H9 (cell line): ENCODE measurements around the gene TBCK. TPM values are rescaled to one million over a fixed set of nuclear protein-coding genes. Genes with fewer than 3 reads are reported as not detected.

Source experiments
- DNase-seq: peaks from one replicate; pipeline ENCODE4 v3.0.0-alpha.2; 2017
- H2AFZ ChIP-seq: one replicate; pipeline ENCODE4 v1.6.1; 2013; ENCODE audit warnings: mild to moderate bottlenecking, low read length, control low read depth, moderate library complexity
- H2AK5ac ChIP-seq: 2 replicates; pipeline ENCODE4 v1.6.1; 2013; ENCODE audit warnings: low read length, control low read depth, mixed read lengths; ENCODE audit not compliant: insufficient read length
- H2BK120ac ChIP-seq: one replicate; pipeline ENCODE4 v1.6.1; 2013; ENCODE audit warnings: low read depth, mild to moderate bottlenecking, low read length, control low read depth, inconsistent platforms; ENCODE audit not compliant: poor library complexity, severe bottlenecking
- H2BK12ac ChIP-seq: 2 replicates; pipeline ENCODE4 v1.6.1; 2013; ENCODE audit warnings: low read length, control low read depth, mixed read lengths, low read depth; ENCODE audit not compliant: insufficient read length
- H2BK15ac ChIP-seq: 2 replicates; pipeline ENCODE4 v1.6.1; 2013; ENCODE audit warnings: low read depth, low read length, control low read depth
- H2BK20ac ChIP-seq: one replicate; pipeline ENCODE4 v1.6.1; 2013; ENCODE audit warnings: low read depth, mild to moderate bottlenecking, low read length, control low read depth, inconsistent platforms; ENCODE audit not compliant: poor library complexity, severe bottlenecking
- H2BK5ac ChIP-seq: 2 replicates; pipeline ENCODE4 v1.6.1; 2013; ENCODE audit warnings: low read length, control low read depth, mixed read lengths; ENCODE audit not compliant: insufficient read length
- H3K14ac ChIP-seq: 2 replicates; pipeline ENCODE4 v1.6.1; 2013; ENCODE audit warnings: low read length, control low read depth; ENCODE audit not compliant: insufficient read depth
- H3K18ac ChIP-seq: 2 replicates; pipeline ENCODE4 v1.6.1; 2013; ENCODE audit warnings: low read depth, mild to moderate bottlenecking, mixed read lengths, low read length, control low read depth; ENCODE audit not compliant: insufficient read length
- H3K23ac ChIP-seq: 2 replicates; pipeline ENCODE4 v1.6.1; 2013; ENCODE audit warnings: low read length, control low read depth, mixed read lengths, low read depth; ENCODE audit not compliant: insufficient read length
- H3K23me2 ChIP-seq: 2 replicates; pipeline ENCODE4 v1.6.1; 2013; ENCODE audit warnings: low read depth, mild to moderate bottlenecking, mixed read lengths, low read length, control low read depth; ENCODE audit not compliant: insufficient read length, poor library complexity, severe bottlenecking
- H3K27ac ChIP-seq: 2 replicates; pipeline ENCODE4 v1.5.1; 2013; ENCODE audit warnings: low read length, control low read depth, mixed read lengths, low read depth; ENCODE audit not compliant: insufficient read length
- H3K27me3 ChIP-seq: 2 replicates; pipeline ENCODE4 v1.6.1; 2013; ENCODE audit warnings: low read length, control low read depth, inconsistent platforms; ENCODE audit not compliant: insufficient read depth
- H3K4ac ChIP-seq: 2 replicates; pipeline ENCODE4 v1.6.1; 2013; ENCODE audit warnings: low read depth, mild to moderate bottlenecking, control low read depth, inconsistent platforms, low read length, moderate library complexity
- H3K4me1 ChIP-seq: 2 replicates; pipeline ENCODE4 v1.6.1; 2013; ENCODE audit warnings: low read length, control low read depth, inconsistent platforms; ENCODE audit not compliant: insufficient read depth
- H3K4me2 ChIP-seq: 2 replicates; pipeline ENCODE4 v1.6.1; 2013; ENCODE audit warnings: low read length, control low read depth, mixed read lengths; ENCODE audit not compliant: insufficient read length, insufficient read depth
- H3K56ac ChIP-seq: 2 replicates; pipeline ENCODE4 v1.6.1; 2013; ENCODE audit warnings: low read depth, mild to moderate bottlenecking, mixed read lengths, low read length, control low read depth; ENCODE audit not compliant: insufficient read length
- H3K79me1 ChIP-seq: 2 replicates; pipeline ENCODE4 v1.6.1; 2013; ENCODE audit warnings: low read depth, mild to moderate bottlenecking, moderate library complexity, low read length, control low read depth, inconsistent platforms; ENCODE audit not compliant: insufficient read depth, poor library complexity, severe bottlenecking
- H3K79me2 ChIP-seq: 2 replicates; pipeline ENCODE4 v1.6.1; 2013; ENCODE audit warnings: low read length, control low read depth, inconsistent platforms; ENCODE audit not compliant: insufficient read depth
- H3K9ac ChIP-seq: 2 replicates; pipeline ENCODE4 v1.6.1; 2013; ENCODE audit warnings: low read length, control low read depth, mixed read lengths; ENCODE audit not compliant: insufficient read length; ENCODE audit errors: extremely low read depth
- H3K9me3 ChIP-seq: one replicate; pipeline ENCODE4 v1.6.1; 2013; ENCODE audit warnings: low read depth, low read length, inconsistent platforms; ENCODE audit not compliant: control insufficient read depth
- H3T11ph ChIP-seq: one replicate; pipeline ENCODE4 v1.6.1; 2013; ENCODE audit warnings: mild to moderate bottlenecking, low read length, control low read depth, inconsistent platforms
- H4K20me1 ChIP-seq: one replicate; pipeline ENCODE4 v1.6.1; 2013; ENCODE audit not compliant: control insufficient read depth, insufficient read length, insufficient read depth
- H4K5ac ChIP-seq: 2 replicates; pipeline ENCODE4 v1.6.1; 2013; ENCODE audit warnings: low read depth, mild to moderate bottlenecking, mixed read lengths, low read length, control low read depth; ENCODE audit not compliant: insufficient read length
- H4K8ac ChIP-seq: replicated peaks from 2 replicates; pipeline ENCODE4 v1.6.1; 2013; ENCODE audit warnings: low read length, control low read depth, mixed read lengths, low read depth; ENCODE audit not compliant: insufficient read length
- H4K91ac ChIP-seq: 2 replicates; pipeline ENCODE4 v1.6.1; 2013; ENCODE audit warnings: low read depth, mild to moderate bottlenecking, moderate library complexity, mixed read lengths, low read length, control low read depth; ENCODE audit not compliant: insufficient read length
- H3K27ac Mint-ChIP-seq, 3 experiments: 2 replicates in 2 of 3; 3 replicates in 1 of 3; pipeline ENCODE4 v1.8.0; 2020 to 2021; ENCODE audit warnings: mixed read lengths in 3 of 3, mild to moderate bottlenecking in 1 of 3, moderate library complexity in 1 of 3
- H3K27me3 Mint-ChIP-seq: 2 replicates; pipeline ENCODE4 v1.8.0; 2021; ENCODE audit warnings: low read depth, mild to moderate bottlenecking, moderate library complexity, mixed read lengths
- H3K36me3 Mint-ChIP-seq, 3 experiments: 2 replicates in 2 of 3; 3 replicates in 1 of 3; pipeline ENCODE4 v1.8.0; 2020 to 2021; ENCODE audit warnings: low read depth in 3 of 3, mixed read lengths in 3 of 3; ENCODE audit not compliant: insufficient read depth in 1 of 3
- H3K4me1 Mint-ChIP-seq, 2 experiments: 2 replicates each; pipeline ENCODE4 v1.8.0; 2020; ENCODE audit warnings: mixed read lengths in 2 of 2
- H3K4me3 Mint-ChIP-seq, 2 experiments: 2 replicates in 1 of 2; 3 replicates in 1 of 2; pipeline ENCODE4 v1.8.0; 2020 to 2021; ENCODE audit warnings: mild to moderate bottlenecking in 2 of 2, mixed read lengths in 2 of 2, moderate library complexity in 1 of 2
- H3K9me3 Mint-ChIP-seq, 2 experiments: 2 replicates in 1 of 2; 3 replicates in 1 of 2; pipeline ENCODE4 v1.8.0; 2020; ENCODE audit warnings: mild to moderate bottlenecking in 2 of 2, mixed read lengths in 2 of 2, moderate library complexity in 1 of 2
- CTCF ChIP-seq: fragments of 200-600 bp; sonication (generic); conservative IDR thresholded peaks from 3 replicates; pipeline ENCODE4 v1.8.0; 2021; ENCODE audit warnings: antibody characterized with exemption, mild to moderate bottlenecking
- total RNA-seq: library from RNA; stranded (reverse); gene quantifications from 2 replicates; pipeline ENCODE4 v1.2.1, GENCODE V29; 2021

TBCK gene
- total RNA-seq, 1 experiment from 2014 or later = 22.1 TPM

- Histone ChIP-seq H2AK5ac (no peak overlapping the region), H3K18ac (no peak overlapping the region), H4K8ac (no peak overlapping the region), H3K27ac (no peak overlapping the region), H2BK120ac (no peak overlapping the region), H3K27me3 (no peaks in the 10 kb centered on the region), H2BK20ac (no peak overlapping the region), H2AFZ (no peak overlapping the region), H3K4me1 (no peaks in the 10 kb centered on the region), H3K23me2 (no peaks in the 10 kb centered on the region), H3K79me2 (no peaks in the 10 kb centered on the region), H3K4ac (no peak overlapping the region), H3K14ac (no peak overlapping the region), H2BK12ac (no peak overlapping the region), H4K91ac (no peak overlapping the region), H2BK5ac (no peak overlapping the region), H3K79me1 (no peaks in the 10 kb centered on the region), H3K9ac (no peak overlapping the region), H3K9me3 (no peaks in the 10 kb centered on the region), H2BK15ac (no peak overlapping the region), H3T11ph (no peak overlapping the region), H3K4me2 (no peak overlapping the region), H4K5ac (no peak overlapping the region), H3K23ac (no peak overlapping the region), H4K20me1 (no peaks in the 10 kb centered on the region), H3K56ac (no peak overlapping the region)
- no peaks in the 10 kb centered on the region for H3K4me1 Mint-ChIP-seq
- H3K36me3 Mint-ChIP-seq = peaks cover 13 to 16% (median 14%) of the 10 kb centered on the region in 3 experiments
- no peaks in the 10 kb centered on the region for H3K27me3 Mint-ChIP-seq
- no peak for TF ChIP-seq CTCF
- no peak for DNase-seq
- no peak overlapping the region for H3K4me3 Mint-ChIP-seq
- no peak overlapping the region for H3K27ac Mint-ChIP-seq
- H3K9me3 Mint-ChIP-seq = peaks cover 6 to 13% of the 10 kb centered on the region in 2 experiments
Measured at GRCh38 chr4:106136777-106137331, 179.2 kb downstream of the TBCK start.
